Esophagus squamous epithelium (tissue), 5 donors: Measurements from ENCODE around the gene WSB1. TPM values are rescaled to one million over a fixed set of nuclear protein-coding genes. Genes with fewer than 3 reads are reported as not detected.

Experiments
- DNase-seq: peaks from one replicate; lab custom pipeline; 2025; lab: John Stamatoyannopoulos, UW
- H3K27ac ChIP-seq, 4 donors: fragments of 200-600 bp; sonication (generic); one replicate each; pipeline ENCODE4 v1.5.1; 2016 to 2019; ENCODE audit warnings: mild to moderate bottlenecking in 1 of 4
- H3K27me3 ChIP-seq, 4 donors: fragments of 200-600 bp; sonication (generic); 1 replicate in 3 of 4; 2 replicates in 1 of 4; pipeline versions ENCODE4 v1.5.1 to v1.6.0; 2017 to 2021; ENCODE audit warnings: antibody characterized with exemption in 1 of 4
- H3K36me3 ChIP-seq, 3 donors: fragments of 200-600 bp; sonication (generic); one replicate each; pipeline ENCODE4 v1.5.1; 2016 to 2019
- H3K4me1 ChIP-seq, 3 donors: fragments of 200-600 bp; sonication (generic); one replicate each; pipeline ENCODE4 v1.5.1; 2017 to 2019
- H3K4me3 ChIP-seq, 4 donors: fragments of 200-600 bp; sonication (generic); 1 replicate in 3 of 4; 2 replicates in 1 of 4; pipeline ENCODE4 v1.5.1; 2016 to 2019; ENCODE audit warnings: mild to moderate bottlenecking in 2 of 4, moderate library complexity in 1 of 4
- H3K9me3 ChIP-seq, 3 donors: fragments of 200-600 bp; sonication (generic); one replicate each; pipeline ENCODE4 v1.5.1; 2016 to 2019
- POLR2A ChIP-seq, 4 donors: fragments of 450-650 bp; IDR thresholded peaks; one replicate each; pipeline ENCODE4 v1.6.1; 2017; ENCODE audit warnings: antibody characterized with exemption in 4 of 4, mild to moderate bottlenecking in 4 of 4, moderate library complexity in 3 of 4
- WGBS, 2 donors: methylation state at CpG; one replicate each; pipeline ENCODE4 v1.1.5; 2018; 5-methylcytosine and 5-hydroxymethylcytosine counted together
- intact Hi-C: fragments of 100-400 bp; cut with DNase I; formaldehyde crosslinking; loops from one replicate; pipeline ENCODE4 v1.15.0; 2022
- total RNA-seq, 4 donors: library from RNA; depleted of rRNA; stranded (reverse); fragments of >200 nt; gene quantifications; one replicate each; pipeline ENCODE4 v1.1.0, GENCODE V29; 2016
- TF ChIP-seq, protein P1 (sequence below), 6 experiments: fragments of 450-650 bp in 4 of 6; fragments of 200-600 bp in 2 of 6; sonication (generic) in 2 of 6; IDR thresholded peaks; one replicate each; pipeline ENCODE4 v1.5.1; 2016 to 2019; ENCODE audit warnings: antibody characterized with exemption in 6 of 6, mild to moderate bottlenecking in 4 of 6, moderate library complexity in 4 of 6
- donor health status: DM: yes; HTN: yes; CAD: no.

The WSB1 gene
- total RNA-seq, 4 donors from 2014 or later = 27.9 to 112 (median 62.8) TPM

DNA sequence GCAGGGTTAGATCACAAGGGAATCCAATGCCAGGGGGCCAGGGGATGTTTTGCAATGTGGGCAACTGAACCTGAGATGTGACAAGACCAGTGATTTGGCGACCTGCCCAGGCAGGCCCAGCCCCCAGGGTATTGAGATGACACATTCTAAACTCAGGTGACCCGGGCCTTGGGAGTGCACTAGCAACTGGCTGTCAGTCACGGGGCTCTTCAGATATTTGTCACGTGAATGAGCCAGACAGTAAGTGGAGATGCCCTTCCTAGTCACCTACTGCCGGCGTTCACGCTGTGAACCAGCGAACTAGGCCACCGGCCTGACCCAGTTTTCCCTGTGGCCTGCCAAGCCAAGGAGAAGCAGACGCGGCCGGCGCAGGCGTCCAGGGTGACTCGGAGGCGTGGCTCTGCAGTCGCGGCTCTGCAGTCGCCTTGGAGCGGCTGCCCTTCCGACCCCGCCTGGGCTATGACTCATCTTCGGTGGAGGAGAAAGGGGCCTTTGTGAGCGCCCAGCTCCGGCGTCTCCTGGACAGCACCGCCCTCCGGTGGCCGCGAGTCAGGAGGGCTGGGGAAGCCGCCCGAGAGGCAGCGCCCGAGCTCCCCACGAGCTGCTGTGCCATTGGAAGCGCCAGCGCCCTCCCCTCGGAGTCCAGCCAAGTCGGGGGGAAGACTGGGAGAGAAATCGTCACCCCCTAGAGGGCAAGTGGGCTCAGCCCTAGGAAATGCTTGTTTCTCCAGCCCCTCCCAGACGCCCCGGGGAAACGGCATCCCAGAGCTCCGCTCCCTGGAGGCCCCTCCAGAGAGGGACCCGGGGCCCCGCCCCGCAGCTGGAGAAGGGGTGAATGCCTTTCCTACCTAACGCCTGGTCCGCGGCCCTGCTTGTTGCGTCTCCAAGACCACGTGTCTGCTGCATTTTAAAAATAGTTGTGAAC is 38.8 kb downstream of the WSB1 start:
- WGBS, 2 donors = 1 to 2% methylated on average over 9 to 12 of the region's 52 CpGs
- H3K4me1 ChIP-seq = peaks cover 13 to 40% (median 15%) of the 10 kb centered on the region in 3 donors
- no peaks in the 10 kb centered on the region for H3K9me3 ChIP-seq
- H3K36me3 ChIP-seq = no peaks in the 10 kb centered on the region
- intact Hi-C loops = loop anchor here (5.0 kb wide), 1 partner anchor 85 kb away; no protein-coding TSS in a partner anchor
- peak; percentile 76 for DNase-seq
- H3K4me3 ChIP-seq = peak overlapping the region; percentile 34 to 76 (median 54)
- peak overlapping the region; percentile 88 to 97 (median 92) for H3K27ac ChIP-seq
- TF ChIP-seq POLR2A (IDR thresholded peaks at IDR 0.05) = no peak
- TF ChIP-seq, protein P1, sequence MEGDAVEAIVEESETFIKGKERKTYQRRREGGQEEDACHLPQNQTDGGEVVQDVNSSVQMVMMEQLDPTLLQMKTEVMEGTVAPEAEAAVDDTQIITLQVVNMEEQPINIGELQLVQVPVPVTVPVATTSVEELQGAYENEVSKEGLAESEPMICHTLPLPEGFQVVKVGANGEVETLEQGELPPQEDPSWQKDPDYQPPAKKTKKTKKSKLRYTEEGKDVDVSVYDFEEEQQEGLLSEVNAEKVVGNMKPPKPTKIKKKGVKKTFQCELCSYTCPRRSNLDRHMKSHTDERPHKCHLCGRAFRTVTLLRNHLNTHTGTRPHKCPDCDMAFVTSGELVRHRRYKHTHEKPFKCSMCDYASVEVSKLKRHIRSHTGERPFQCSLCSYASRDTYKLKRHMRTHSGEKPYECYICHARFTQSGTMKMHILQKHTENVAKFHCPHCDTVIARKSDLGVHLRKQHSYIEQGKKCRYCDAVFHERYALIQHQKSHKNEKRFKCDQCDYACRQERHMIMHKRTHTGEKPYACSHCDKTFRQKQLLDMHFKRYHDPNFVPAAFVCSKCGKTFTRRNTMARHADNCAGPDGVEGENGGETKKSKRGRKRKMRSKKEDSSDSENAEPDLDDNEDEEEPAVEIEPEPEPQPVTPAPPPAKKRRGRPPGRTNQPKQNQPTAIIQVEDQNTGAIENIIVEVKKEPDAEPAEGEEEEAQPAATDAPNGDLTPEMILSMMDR (IDR thresholded peaks at IDR 0.05) = peak; percentile 76 to 96 (median 94)
- no peaks in the 10 kb centered on the region for H3K27me3 ChIP-seq

DNA sequence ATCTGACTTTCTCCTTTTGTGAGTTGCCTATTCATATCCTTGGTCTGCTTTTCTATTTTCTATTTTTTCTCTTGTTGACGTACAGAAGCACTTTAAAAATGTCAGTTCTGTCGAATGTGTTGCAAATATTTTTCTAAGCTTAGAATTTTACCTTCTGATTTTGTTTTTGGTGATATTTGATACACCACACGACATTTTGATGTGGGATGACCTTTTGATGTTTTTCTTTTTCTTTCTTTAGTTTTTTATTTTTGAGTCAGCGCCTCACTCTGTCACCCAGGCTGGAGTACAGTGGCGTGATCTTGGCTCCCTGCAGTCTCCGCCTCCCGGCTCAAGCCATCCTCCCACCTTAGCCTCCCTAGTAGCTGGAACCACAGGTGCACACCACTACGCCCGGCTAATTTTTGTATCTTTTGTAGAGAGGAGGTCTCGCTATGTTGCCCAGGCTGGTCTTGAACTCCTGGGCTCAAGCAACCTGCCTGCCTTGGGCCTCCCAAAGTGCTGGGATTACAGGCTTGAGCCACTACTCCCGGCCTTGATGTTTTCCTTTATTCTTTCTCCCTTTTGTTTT is 39.6 kb downstream of the WSB1 start:
- Histone ChIP-seq H3K27ac (peak overlapping the region; percentile 88 to 97 (median 92)), H3K36me3 (no peaks in the 10 kb centered on the region), H3K4me1 (peaks cover 13 to 40% (median 15%) of the 10 kb centered on the region in 3 donors), H3K9me3 (no peaks in the 10 kb centered on the region), H3K27me3 (no peaks in the 10 kb centered on the region), H3K4me3 (peak overlapping the region; percentile 34 to 76 (median 54))
- no peak for DNase-seq
- TF ChIP-seq, protein P1 (IDR thresholded peaks at IDR 0.05) = no peak
- no peak for TF ChIP-seq POLR2A (IDR thresholded peaks at IDR 0.05)
- intact Hi-C loops = loop anchor here (5.0 kb wide), 1 partner anchor 86 kb away; no protein-coding TSS in a partner anchor
- 40 to 43% methylated on average over 11 of the region's 11 CpGs for WGBS, 2 donors

DNA sequence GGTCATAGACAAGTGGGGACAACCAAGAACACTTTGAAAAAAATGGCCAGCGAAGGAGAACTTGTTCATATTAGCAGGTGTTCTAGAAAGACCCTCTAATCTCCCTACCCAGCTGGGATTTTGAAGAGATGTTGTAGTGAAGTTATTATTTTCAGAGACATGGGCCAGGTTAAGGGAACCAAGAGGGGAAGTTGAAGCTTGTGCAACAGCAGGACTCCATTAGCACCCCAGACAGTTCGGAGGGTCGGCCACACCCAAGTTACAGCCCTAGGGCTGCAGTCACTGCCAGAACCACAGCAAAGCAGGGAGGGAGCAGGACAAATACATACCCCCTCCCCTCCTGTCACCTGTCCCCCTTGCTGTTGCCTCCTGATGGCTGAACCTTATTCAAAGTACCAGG is 42.3 kb downstream of the WSB1 start:
- Histone ChIP-seq H3K27ac (no peak overlapping the region), H3K4me1 (peaks cover 19 to 49% (median 23%) of the 10 kb centered on the region in 3 donors), H3K9me3 (no peaks in the 10 kb centered on the region), H3K27me3 (no peaks in the 10 kb centered on the region), H3K36me3 (no peaks in the 10 kb centered on the region), H3K4me3 (no peak overlapping the region)
- TF ChIP-seq, protein P1 (IDR thresholded peaks at IDR 0.05) = no peak
- intact Hi-C loops = no loop called here
- WGBS, 2 donors = 76 to 94% methylated on average over 3 of the region's 3 CpGs
- DNase-seq = no peak

DNA sequence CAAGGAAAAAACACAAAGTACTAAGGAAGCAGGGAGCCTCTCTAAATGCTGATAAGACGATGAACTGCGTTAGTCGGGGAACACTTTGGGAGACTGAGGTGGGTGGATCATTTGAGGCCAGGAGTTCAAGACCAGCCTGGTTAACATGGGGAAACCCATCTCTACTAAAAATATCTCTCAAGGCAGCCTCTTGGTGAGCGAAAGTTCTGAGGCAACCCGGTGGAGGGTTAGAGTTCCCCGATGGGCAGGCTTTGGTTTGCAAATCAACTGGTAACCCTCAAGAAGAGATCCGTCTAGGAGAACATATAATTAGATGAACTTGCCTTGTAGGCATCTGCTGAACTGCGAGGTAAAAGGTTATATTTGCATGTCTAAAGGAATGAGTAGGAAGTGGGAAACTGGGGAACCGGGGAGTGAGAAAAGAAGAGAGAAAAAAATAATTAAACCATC is 44.6 kb downstream of the WSB1 start:
- Histone ChIP-seq H3K4me1 (peaks cover 10 to 31% (median 11%) of the 10 kb centered on the region in 3 donors), H3K9me3 (no peaks in the 10 kb centered on the region), H3K27ac (no peak overlapping the region), H3K36me3 (no peaks in the 10 kb centered on the region), H3K27me3 (no peaks in the 10 kb centered on the region), H3K4me3 (no peak overlapping the region)
- WGBS, 2 donors = 74 to 86% methylated on average over 9 of the region's 9 CpGs
- TF ChIP-seq POLR2A (IDR thresholded peaks at IDR 0.05) = no peak
- TF ChIP-seq, protein P1 (IDR thresholded peaks at IDR 0.05) = no peak
- DNase-seq = no peak
- intact Hi-C loops = no loop called here
